HG02763 (cell line): ENCODE data around the gene SLC8A1.

Experiments
- ATAC-seq: cut with Tn5 transposase; IDR thresholded peaks from one replicate; pipeline ENCODE4 v1.9.1; 2021; ENCODE audit warnings: mild to moderate bottlenecking, moderate library complexity; ENCODE audit not compliant: unreplicated experiment

The SLC8A1 gene

GRCh38 chr2:40317046-40317445 lies 134.8 kb downstream of the SLC8A1 start:
- no peak for ATAC-seq

GRCh38 chr2:40316620-40317019 lies 135.3 kb downstream of the SLC8A1 start:
- ATAC-seq: no peak

GRCh38 chr2:40315683-40316082 lies 136.2 kb downstream of the SLC8A1 start:
- no peak for ATAC-seq

GRCh38 chr2:40311026-40311425 lies 140.9 kb downstream of the SLC8A1 start:
- no peak for ATAC-seq

- no peak for ATAC-seq
Measured at GRCh38 chr2:40310303-40310702, 141.6 kb downstream of the SLC8A1 start.

GRCh38 chr2:40304340-40304739 lies 147.6 kb downstream of the SLC8A1 start:
- no peak for ATAC-seq

- no peak for ATAC-seq
Measured at GRCh38 chr2:40303746-40304145, 148.1 kb downstream of the SLC8A1 start.

GRCh38 chr2:40302751-40303325 lies 149.1 kb downstream of the SLC8A1 start:
- no peak for ATAC-seq

- no peak for ATAC-seq
Measured at GRCh38 chr2:40300391-40300790, 151.5 kb downstream of the SLC8A1 start.

- ATAC-seq: no peak
Measured at GRCh38 chr2:40299781-40300180, 152.1 kb downstream of the SLC8A1 start.

- no peak for ATAC-seq
Measured at GRCh38 chr2:40299173-40299572, 152.7 kb downstream of the SLC8A1 start.

- ATAC-seq: no peak
Measured at GRCh38 chr2:40298026-40298425, 153.9 kb downstream of the SLC8A1 start.

GRCh38 chr2:40292291-40292690 lies 159.6 kb downstream of the SLC8A1 start:
- no peak for ATAC-seq

- no peak for ATAC-seq
Measured at GRCh38 chr2:40289771-40290404, 162.0 kb downstream of the SLC8A1 start.

- no peak for ATAC-seq
Measured at GRCh38 chr2:40287773-40288172, 164.1 kb downstream of the SLC8A1 start.

GRCh38 chr2:40287195-40287594 lies 164.7 kb downstream of the SLC8A1 start:
- ATAC-seq: no peak

GRCh38 chr2:40286721-40287120 lies 165.2 kb downstream of the SLC8A1 start:
- no peak for ATAC-seq

- ATAC-seq: no peak
Measured at GRCh38 chr2:40285391-40285790, 166.5 kb downstream of the SLC8A1 start.

- no peak for ATAC-seq
Measured at GRCh38 chr2:40284797-40285196, 167.1 kb downstream of the SLC8A1 start.

GRCh38 chr2:40283111-40283909 lies 168.6 kb downstream of the SLC8A1 start:
- no peak for ATAC-seq

- ATAC-seq: peak; percentile 39
Measured at GRCh38 chr2:40282428-40282827, 169.5 kb downstream of the SLC8A1 start.
